SK-N-MC (cell line): ENCODE measurements around the gene PTPN11.

Experiments used
- EZH2 ChIP-seq: fragments of 200-600 bp; sonication (generic); IDR thresholded peaks from one replicate; pipeline ENCODE4 v1.6.1; 2017; ENCODE audit warnings: antibody characterized with exemption
- FOXP2 ChIP-seq: optimal IDR thresholded peaks from 2 replicates; pipeline ENCODE3; 2011; ENCODE audit warnings: mild to moderate bottlenecking, moderate library complexity; ENCODE audit not compliant: insufficient read depth; ENCODE audit errors: extremely low read length, control extremely low read depth
- POLR2AphosphoS5 ChIP-seq: IDR thresholded peaks from 2 replicates; pipeline ENCODE4 v1.6.1; 2012; ENCODE audit warnings: mild to moderate bottlenecking, low read depth, low read length, borderline replicate concordance

DNA sequence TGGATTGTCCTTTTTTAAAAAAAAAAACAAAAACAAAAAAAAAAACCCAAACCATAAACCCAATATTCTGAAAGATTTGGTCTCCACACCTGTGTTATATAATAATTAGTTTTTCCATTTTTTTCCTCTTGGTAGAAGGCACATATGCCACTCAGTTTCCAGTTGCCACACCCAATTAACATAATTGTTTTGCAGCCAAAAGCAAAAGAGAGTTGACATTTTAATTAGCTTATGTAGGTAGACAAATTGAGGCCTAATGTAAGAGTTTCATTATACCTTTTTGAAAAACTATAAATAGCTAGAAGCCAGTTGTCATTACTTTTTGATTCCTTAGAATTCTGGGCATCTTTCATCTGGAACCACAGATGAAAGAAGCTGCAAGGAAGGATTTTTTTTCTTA, 21.0 kb downstream of the PTPN11 start:
- TF ChIP-seq POLR2AphosphoS5 (no peak), EZH2 (no peak), FOXP2 (no peak)
